ENCODE results near the gene TUBGCP2.

The TUBGCP2 gene

GRCh38 chr10:133292919-133293809 lies 15.5 kb downstream of the TUBGCP2 start:
- no peak for TF ChIP-seq CTCF (IDR thresholded peaks at IDR 0.05)
- Histone ChIP-seq H3K27me3 (ENCODE audit: control insufficient read depth, insufficient read depth, low read length) (no peaks in the 10 kb centered on the region), H3K9me3 (ENCODE audit: control insufficient read depth, low read length) (no peaks in the 10 kb centered on the region), H3K27ac (no peak overlapping the region), H3K79me2 (peaks cover 3% of the 10 kb centered on the region), H3K9ac (no peak overlapping the region), H3K4me2 (ENCODE audit: low read length) (no peak overlapping the region), H3K4me3 (ENCODE audit: low read depth, low read length) (no peak overlapping the region), H2AFZ (no peak overlapping the region), H3K4me1 (no peaks in the 10 kb centered on the region), H3K36me3 (ENCODE audit: control insufficient read depth, insufficient read depth, low read length) (no peaks in the 10 kb centered on the region)

GRCh38 chr10:133289761-133290160 lies 18.9 kb downstream of the TUBGCP2 start:
- Histone ChIP-seq H3K27me3 (ENCODE audit: control insufficient read depth, insufficient read depth, low read length) (no peaks in the 10 kb centered on the region), H3K36me3 (ENCODE audit: control insufficient read depth, insufficient read depth, low read length) (no peaks in the 10 kb centered on the region), H3K4me1 (no peaks in the 10 kb centered on the region), H3K27ac (no peak overlapping the region), H3K4me3 (ENCODE audit: low read depth, low read length) (no peak overlapping the region), H3K9ac (no peak overlapping the region), H3K79me2 (peaks cover 2% of the 10 kb centered on the region), H3K9me3 (ENCODE audit: control insufficient read depth, low read length) (no peaks in the 10 kb centered on the region), H3K4me2 (ENCODE audit: low read length) (no peak overlapping the region), H2AFZ (no peak overlapping the region)
- no peak for TF ChIP-seq CTCF (IDR thresholded peaks at IDR 0.05)

- Histone ChIP-seq H2AFZ (no peak overlapping the region), H3K4me1 (no peaks in the 10 kb centered on the region), H3K27me3 (ENCODE audit: control insufficient read depth, insufficient read depth, low read length) (no peaks in the 10 kb centered on the region), H3K36me3 (ENCODE audit: control insufficient read depth, insufficient read depth, low read length) (no peaks in the 10 kb centered on the region), H3K79me2 (peaks cover 2% of the 10 kb centered on the region), H3K4me2 (ENCODE audit: low read length) (no peak overlapping the region), H3K9me3 (ENCODE audit: control insufficient read depth, low read length) (no peaks in the 10 kb centered on the region), H3K9ac (no peak overlapping the region), H3K4me3 (ENCODE audit: low read depth, low read length) (no peak overlapping the region), H3K27ac (no peak overlapping the region)
- no peak for TF ChIP-seq CTCF (IDR thresholded peaks at IDR 0.05)
Observed at GRCh38 chr10:133287832-133288500, 20.7 kb downstream of the TUBGCP2 start.

GRCh38 chr10:133286366-133286765 lies 22.3 kb downstream of the TUBGCP2 start:
- Histone ChIP-seq H3K4me2 (ENCODE audit: low read length) (no peak overlapping the region), H3K79me2 (peaks cover 2% of the 10 kb centered on the region), H3K9me3 (ENCODE audit: control insufficient read depth, low read length) (no peaks in the 10 kb centered on the region), H3K4me3 (ENCODE audit: low read depth, low read length) (no peak overlapping the region), H3K27me3 (ENCODE audit: control insufficient read depth, insufficient read depth, low read length) (no peaks in the 10 kb centered on the region), H3K9ac (no peak overlapping the region), H3K36me3 (ENCODE audit: control insufficient read depth, insufficient read depth, low read length) (no peaks in the 10 kb centered on the region), H2AFZ (no peak overlapping the region), H3K27ac (no peak overlapping the region), H3K4me1 (no peaks in the 10 kb centered on the region)
- no peak for TF ChIP-seq CTCF (IDR thresholded peaks at IDR 0.05)

Data from parathyroid adenoma (tissue), 2 donors.